NCI-H526 (cell line): ENCODE results near the gene GPBP1.
"Not testable (repeated sequence)": the region's sequence is repeated elsewhere in the genome, so short reads cannot be mapped to it uniquely, and the experiment has no call there.

Source experiments
- DNase-seq, 2 experiments: peaks; one replicate each; lab custom pipeline; 2025; lab: John Stamatoyannopoulos, UW

The GPBP1 gene

GRCh38 chr5:57173319-57174127, at the start of gene GPBP1:
GPBP1 (plus strand) TSS chr5:57174059; CDS start chr5:57214131, 40,072 bp downstream.
- peak; percentile 96 to 97 for DNase-seq

GRCh38 chr5:57128325-57128724, 45.5 kb upstream of the GPBP1 start:
- no peak for DNase-seq

GRCh38 chr5:57133574-57133973, 40.3 kb upstream of the GPBP1 start:
- DNase-seq = no peak

GRCh38 chr5:57137401-57137800, 36.5 kb upstream of the GPBP1 start:
- no peak for DNase-seq

- no peak for DNase-seq
Measured at GRCh38 chr5:57152316-57152715, 21.5 kb upstream of the GPBP1 start.

- no peak for DNase-seq
Measured at GRCh38 chr5:57155033-57155432, 18.8 kb upstream of the GPBP1 start.

GRCh38 chr5:57157131-57157530, 16.7 kb upstream of the GPBP1 start:
- no peak for DNase-seq

GRCh38 chr5:57157666-57158065, 16.2 kb upstream of the GPBP1 start:
- no peak for DNase-seq

- DNase-seq = no peak
Measured at GRCh38 chr5:57163553-57164006, 10.3 kb upstream of the GPBP1 start.

- DNase-seq = no peak
Measured at GRCh38 chr5:57164124-57164523, 9.7 kb upstream of the GPBP1 start.

GRCh38 chr5:57165171-57165570, 8.7 kb upstream of the GPBP1 start:
- not testable (repeated sequence) for DNase-seq

GRCh38 chr5:57166276-57166675, 7.6 kb upstream of the GPBP1 start:
- DNase-seq = no peak

GRCh38 chr5:57167201-57167600, 6.7 kb upstream of the GPBP1 start:
- DNase-seq = no peak

GRCh38 chr5:57170116-57170515, 3.7 kb upstream of the GPBP1 start:
- DNase-seq = not testable (repeated sequence)

- no peak for DNase-seq
Measured at GRCh38 chr5:57171816-57172465, 1.9 kb upstream of the GPBP1 start.

- peak in 1 of 2 experiments; percentile 18 for DNase-seq
Measured at GRCh38 chr5:57172466-57173318, 1.2 kb upstream of the GPBP1 start.

GRCh38 chr5:57174128-57174889, 450 bp downstream of the GPBP1 start:
- peak in 1 of 2 experiments; percentile 43 for DNase-seq

GRCh38 chr5:57174890-57175510, 1.1 kb downstream of the GPBP1 start:
- DNase-seq = peak in 1 of 2 experiments; percentile 29

- DNase-seq = peak in 1 of 2 experiments; percentile 5
Measured at GRCh38 chr5:57175551-57176309, 1.9 kb downstream of the GPBP1 start.

GRCh38 chr5:57176350-57176857, 2.5 kb downstream of the GPBP1 start:
- DNase-seq = no peak
